Aorta (tissue), 5 donors: ENCODE results near the gene PDE4C. TPM values are rescaled to one million over a fixed set of nuclear protein-coding genes. Genes with fewer than 3 reads are reported as not detected.

Source experiments
- ATAC-seq: fragments of 200-7000 bp; cut with Tn5 transposase; one replicate; pipeline ENCODE4 v1.9.1; 2022; ENCODE audit warnings: moderate library complexity; ENCODE audit not compliant: low FRiP score
- DNase-seq, 2 donors: peaks; one replicate each; pipeline ENCODE4 v3.0.0-alpha.2; 2020
- H3K27ac ChIP-seq, 2 donors: one replicate each; pipeline ENCODE4 v1.5.1; 2013; ENCODE audit warnings: low read length in 2 of 2, mild to moderate bottlenecking in 2 of 2, moderate library complexity in 2 of 2, control low read depth in 1 of 2, inconsistent platforms in 1 of 2, low read depth in 1 of 2
- H3K27me3 ChIP-seq, 2 donors: one replicate each; pipeline ENCODE4 v1.6.1; 2013; ENCODE audit warnings: control low read depth in 1 of 2, low read length in 1 of 2, mild to moderate bottlenecking in 1 of 2, moderate library complexity in 1 of 2; ENCODE audit not compliant: insufficient read depth in 2 of 2, control insufficient read depth in 1 of 2
- H3K36me3 ChIP-seq, 2 donors: one replicate each; pipeline ENCODE4 v1.6.1; 2013; ENCODE audit warnings: control low read depth in 1 of 2, low read length in 1 of 2, mild to moderate bottlenecking in 1 of 2; ENCODE audit not compliant: insufficient read depth in 2 of 2, control insufficient read depth in 1 of 2
- H3K4me1 ChIP-seq, 2 donors: one replicate each; pipeline ENCODE4 v1.6.1; 2013; ENCODE audit warnings: low read length in 2 of 2, control low read depth in 1 of 2, mild to moderate bottlenecking in 1 of 2, moderate library complexity in 1 of 2; ENCODE audit not compliant: insufficient read depth in 2 of 2, control insufficient read depth in 1 of 2
- H3K4me3 ChIP-seq, 2 donors: one replicate each; pipeline ENCODE4 v1.5.1; 2013; ENCODE audit warnings: low read length in 2 of 2, control low read depth in 1 of 2, mild to moderate bottlenecking in 1 of 2
- H3K9me3 ChIP-seq: one replicate; pipeline ENCODE4 v1.6.1; 2013; ENCODE audit warnings: mild to moderate bottlenecking, low read length; ENCODE audit not compliant: control insufficient read depth
- WGBS, 2 donors: extraction: QIAGEN DNeasy Blood & Tissue Kit; methylation state at CpG; one replicate each; pipeline ENCODE4 v1.1.7; 2013; 5-methylcytosine and 5-hydroxymethylcytosine counted together
- intact Hi-C, 2 donors: fragments of 100-400 bp; cut with DNase I; formaldehyde crosslinking; loops; one replicate each; pipeline versions ENCODE4 v1.14.2 to v1.15.0; 2022
- polyA plus RNA-seq, 2 donors: library from polyadenylated mRNA; stranded (reverse); fragments of 200-250 nt; gene quantifications; one replicate each; pipeline ENCODE4 v1.2.3, GENCODE V29; 2013
- total RNA-seq, 2 donors: library from RNA; stranded (reverse); fragmentation: NEBNext Ultra II Directional; extraction: Animal tissue kit (Norgen Biotek cat#: 25700); gene quantifications; one replicate each; pipeline ENCODE4 v1.2.1, GENCODE V29; 2021
- donor health status: healthy with polysubstance abuse.
- donor health status: Bipolar disorder and iron deficiency.
- donor health status: DM: no; HTN: no; CAD: no.
- donor health status: DM: no; HTN: no; CAD: no.
- donor health status: DM: yes; HTN: yes; CAD: no.

Gene PDE4C
- total and polyA plus RNA-seq, 4 donors: 0.03 to 2.3 (median 0.96) TPM

GRCh38 chr19:18266771-18267686, 40.8 kb upstream of the PDE4C start:
- Histone ChIP-seq H3K4me3 (no peak overlapping the region), H3K4me1 (no peaks in the 10 kb centered on the region), H3K36me3 (peaks cover 3 to 11% of the 10 kb centered on the region in 2 donors), H3K27ac (no peak overlapping the region), H3K9me3 (no peaks in the 10 kb centered on the region), H3K27me3 (no peaks in the 10 kb centered on the region)
- intact Hi-C loops: no loop called here
- WGBS, 2 donors: 90 to 91% methylated on average over 42 of the region's 42 CpGs
- DNase-seq (no peak), ATAC-seq (no peak)

- intact Hi-C loops: no loop called here
- no peak for DNase-seq
- no peak for ATAC-seq
- WGBS, 2 donors: 86 to 89% methylated on average over 7 of the region's 7 CpGs
- H3K27me3 ChIP-seq: no peaks in the 10 kb centered on the region
- H3K4me1 ChIP-seq: no peaks in the 10 kb centered on the region
- no peaks in the 10 kb centered on the region for H3K9me3 ChIP-seq
- peaks cover 3 to 11% of the 10 kb centered on the region in 2 donors for H3K36me3 ChIP-seq
- H3K4me3 ChIP-seq: no peak overlapping the region
- no peak overlapping the region for H3K27ac ChIP-seq
These were observed 39.3 kb upstream of the PDE4C start for GRCh38 chr19:18265582-18265981.

GRCh38 chr19:18264971-18265540, 38.8 kb upstream of the PDE4C start:
- Histone ChIP-seq H3K4me1 (no peaks in the 10 kb centered on the region), H3K27me3 (no peaks in the 10 kb centered on the region), H3K4me3 (no peak overlapping the region), H3K36me3 (peaks cover 3 to 11% of the 10 kb centered on the region in 2 donors), H3K9me3 (no peaks in the 10 kb centered on the region), H3K27ac (no peak overlapping the region)
- no peak for DNase-seq
- WGBS, 2 donors: 90 to 92% methylated on average over 23 of the region's 23 CpGs
- intact Hi-C loops: no loop called here
- ATAC-seq: no peak

- 87 to 92% methylated on average over 23 of the region's 23 CpGs for whole genome bisulfite sequencing, 2 donors
- no peak overlapping the region for H3K27ac ChIP-seq
- H3K4me3 ChIP-seq: no peak overlapping the region
- no peaks in the 10 kb centered on the region for H3K27me3 ChIP-seq
- no peaks in the 10 kb centered on the region for H3K4me1 ChIP-seq
- peaks cover 3 to 11% of the 10 kb centered on the region in 2 donors for H3K36me3 ChIP-seq
- DNase-seq: no peak
- no peaks in the 10 kb centered on the region for H3K9me3 ChIP-seq
- no peak for ATAC-seq
- intact Hi-C loops: no loop called here
These were observed 38.1 kb upstream of the PDE4C start for GRCh38 chr19:18264137-18264854.

- no peak overlapping the region for H3K4me3 ChIP-seq
- DNase-seq: no peak
- no peaks in the 10 kb centered on the region for H3K4me1 ChIP-seq
- ATAC-seq: no peak
- no peaks in the 10 kb centered on the region for H3K27me3 ChIP-seq
- 81 to 83% methylated on average over 14 to 16 of the region's 16 CpGs for WGBS, 2 donors
- intact Hi-C loops: no loop called here
- H3K27ac ChIP-seq: no peak overlapping the region
- peaks cover 3 to 11% of the 10 kb centered on the region in 2 donors for H3K36me3 ChIP-seq
- H3K9me3 ChIP-seq: no peaks in the 10 kb centered on the region
These were observed 37.3 kb upstream of the PDE4C start for GRCh38 chr19:18263324-18264136.

GRCh38 chr19:18262917-18263316, 36.7 kb upstream of the PDE4C start:
- H3K27ac ChIP-seq: no peak overlapping the region
- no peak for ATAC-seq
- H3K4me3 ChIP-seq: no peak overlapping the region
- H3K27me3 ChIP-seq: no peaks in the 10 kb centered on the region
- no peak for DNase-seq
- 78 to 84% methylated on average over 10 of the region's 10 CpGs for WGBS, 2 donors
- intact Hi-C loops: no loop called here
- no peaks in the 10 kb centered on the region for H3K9me3 ChIP-seq
- peaks cover 3 to 11% of the 10 kb centered on the region in 2 donors for H3K36me3 ChIP-seq
- H3K4me1 ChIP-seq: no peaks in the 10 kb centered on the region

- H3K9me3 ChIP-seq: no peaks in the 10 kb centered on the region
- H3K36me3 ChIP-seq: peaks cover 3 to 12% of the 10 kb centered on the region in 2 donors
- no peak overlapping the region for H3K4me3 ChIP-seq
- DNase-seq (no peak), ATAC-seq (no peak)
- no peaks in the 10 kb centered on the region for H3K4me1 ChIP-seq
- no peaks in the 10 kb centered on the region for H3K27me3 ChIP-seq
- intact Hi-C loops: no loop called here
- no peak overlapping the region for H3K27ac ChIP-seq
These were observed 35.9 kb upstream of the PDE4C start for GRCh38 chr19:18262144-18262543.

GRCh38 chr19:18261474-18261873, 35.2 kb upstream of the PDE4C start:
- Histone ChIP-seq H3K4me1 (no peaks in the 10 kb centered on the region), H3K9me3 (no peaks in the 10 kb centered on the region), H3K36me3 (peaks cover 3 to 6% of the 10 kb centered on the region in 2 donors), H3K27me3 (no peaks in the 10 kb centered on the region), H3K27ac (no peak overlapping the region), H3K4me3 (no peak overlapping the region)
- DNase-seq (no peak), ATAC-seq (no peak)
- WGBS, 2 donors: 93 to 96% methylated on average over 2 of the region's 2 CpGs
- intact Hi-C loops: no loop called here
